Heart right ventricle (tissue), 16 donors: ENCODE measurements around the gene HORMAD2. TPM values are rescaled to one million over a fixed set of nuclear protein-coding genes. Genes with fewer than 3 reads are reported as not detected.

ENCODE experiments used
- ATAC-seq, 8 donors: fragments of 200-7000 bp; cut with Tn5 transposase; one replicate each; pipeline ENCODE4 v1.9.1; 2020; ENCODE audit warnings: mild to moderate bottlenecking in 8 of 8, moderate library complexity in 8 of 8, moderate number of reproducible peaks in 1 of 8
- DNase-seq, 2 donors: peaks; one replicate each; pipeline ENCODE4 v3.0.0-alpha.2; 2020
- H3K27ac ChIP-seq, 10 donors: fragments of 200-600 bp; sonication (generic) in 2 of 10; one replicate each; pipeline versions ENCODE4 v1.5.0 to v1.8.0; 2020 to 2022; ENCODE audit warnings: mild to moderate bottlenecking in 3 of 10
- H3K27me3 ChIP-seq, 7 donors: fragments of 200-600 bp; one replicate each; pipeline ENCODE4 v1.8.0; 2021 to 2022; ENCODE audit warnings: mild to moderate bottlenecking in 2 of 7
- H3K36me3 ChIP-seq, 9 donors: fragments of 200-600 bp; sonication (generic) in 1 of 9; one replicate each; pipeline versions ENCODE4 v1.5.0 to v1.8.0; 2020 to 2022; ENCODE audit warnings: mild to moderate bottlenecking in 2 of 9
- H3K4me1 ChIP-seq, 9 donors: fragments of 200-600 bp; sonication (generic) in 1 of 9; one replicate each; pipeline versions ENCODE4 v1.5.0 to v1.8.0; 2020 to 2022; ENCODE audit warnings: mild to moderate bottlenecking in 4 of 9
- H3K4me3 ChIP-seq, 10 donors: fragments of 200-600 bp; sonication (generic) in 2 of 10; one replicate each; pipeline versions ENCODE4 v1.5.0 to v1.8.0; 2020 to 2022; ENCODE audit warnings: mild to moderate bottlenecking in 7 of 10, moderate library complexity in 2 of 10
- H3K9me3 ChIP-seq, 11 donors: fragments of 200-600 bp in 10 of 11; sonication (generic) in 2 of 11; one replicate each; pipeline versions ENCODE4 v1.5.0 to v1.8.0; 2013 to 2022; ENCODE audit warnings: mild to moderate bottlenecking in 2 of 11, control low read depth in 1 of 11, moderate library complexity in 1 of 11
- CTCF ChIP-seq, 9 donors: fragments of 200-600 bp; sonication (generic) in 2 of 9; IDR thresholded peaks; one replicate each; pipeline versions ENCODE4 v1.5.0 to v1.8.0; 2021 to 2022; ENCODE audit warnings: antibody characterized with exemption in 9 of 9, mild to moderate bottlenecking in 5 of 9, moderate library complexity in 1 of 9
- WGBS, 2 donors: extraction: QIAGEN DNeasy Blood & Tissue Kit; methylation state at CpG; one replicate each; pipeline ENCODE4 v1.1.7; 2013; ENCODE audit warnings: inconsistent platforms in 1 of 2; 5-methylcytosine and 5-hydroxymethylcytosine counted together
- intact Hi-C, 10 donors: fragments of 100-400 bp; cut with DNase I; formaldehyde crosslinking; loops; one replicate each; pipeline versions ENCODE4 v1.11.1 to v1.14.2; 2022
- long read RNA-seq, 3 donors: library from polyadenylated mRNA; unstranded; transcript quantifications; one replicate each; pipeline ENCODE4 v2.0.0, GENCODE V29; 2020 to 2021
- polyA plus RNA-seq, 2 donors: library from polyadenylated mRNA; stranded (reverse); fragments of 200-250 nt; gene quantifications; one replicate each; pipeline ENCODE4 v1.2.3, GENCODE V29; 2013
- total RNA-seq, 10 donors: library from RNA; stranded (reverse); fragmentation: NEBNext Ultra II Directional in 3 of 10; extraction: Animal tissue kit (Norgen Biotek cat#: 25700) in 3 of 10; gene quantifications; one replicate each; pipeline versions ENCODE4 v1.2.1 to v1.2.4, GENCODE V29; 2021 to 2023
- donor health status: Arrhythmogenic right ventricular cardiomyopathy.
- donor health status: ischemic (EF 13 %, LVEDD 7.1; RV severe dilation, severe dysfunction).
- donor health status: healthy with polysubstance abuse.
- donor health status: DM: no; HTN: yes; CAD: no.
- donor health status: DM: no; HTN: no; CAD: no.
- donor health status: ischemic (EF 25% LVEDD 6.9; RV normal size, moderate dysfunction).
- donor health status: ischemic (EF 25% LVEDD 5.7; RV mildly dilated, moderate dysfunction).
- donor health status: healthy.
- donor health status: DM: yes; HTN: yes; CAD: no.
- donor health status: Ischemic cardiomyopathy.
- donor health status: ischemic (EF 35%, LVEDD 5.7; RV mildly dilated, moderate dysfunction).
- donor health status: nonischemic (EF 11% LVEDD 7.7; RV severe dilation, severe dysfunction).
- donor health status: DM: yes; HTN: yes; CAD: no.
- donor health status: PGD.
- donor health status: ischemic (EF 29% LVEDD 5.4; RV normal size, mild dysfunction).
- donor health status: nonischemic (EF 23%, LVEDD 6.1; RV moderate dilation, normal function).

The HORMAD2 gene
- total RNA-seq (not detected), polyA plus RNA-seq (not detected)
- long read RNA-seq, donor 1 = 0 reads
- long read RNA-seq, donor 2 = 0 reads
- long read RNA-seq, donor 3 = 0 reads

DNA sequence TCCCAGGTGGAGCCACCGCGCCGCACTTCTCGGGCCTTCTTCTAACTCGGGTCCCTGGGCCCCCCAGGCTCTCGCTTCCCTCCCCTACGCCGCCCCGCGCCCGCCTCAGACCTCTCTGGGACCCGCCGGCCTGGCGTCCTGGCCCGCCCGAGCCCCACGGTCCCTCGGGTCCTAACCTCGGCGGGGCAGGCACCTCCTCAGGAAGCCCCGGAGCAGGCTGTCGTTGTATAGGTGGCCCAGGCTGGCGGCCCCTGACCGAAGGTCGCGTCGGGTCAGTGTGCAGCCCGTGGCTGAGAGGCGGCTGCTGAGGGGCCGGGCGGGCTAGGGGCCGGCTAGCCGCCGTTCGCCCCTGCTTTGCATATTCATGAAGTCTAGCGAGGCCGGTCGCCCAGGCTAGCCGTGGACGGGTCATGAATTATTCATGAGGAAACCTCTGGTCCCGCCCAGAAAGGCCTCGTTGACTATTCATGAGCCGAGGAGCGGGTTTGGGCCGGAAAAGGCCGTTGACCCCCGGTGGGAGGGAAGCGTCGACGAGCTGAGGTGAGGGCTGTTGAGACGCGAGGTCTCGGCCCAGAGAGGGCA, at the start of gene HORMAD2:
TSS of gene HORMAD2 (plus strand) at position 513 of the 582 bp plus-strand sequence. CDS start 13,489 bp downstream, outside the sequence.
- no peak for TF ChIP-seq CTCF (IDR thresholded peaks at IDR 0.05)
- Histone ChIP-seq H3K4me1 (peaks cover 0 to 7% (median 4%) of the 10 kb centered on the region in 9 donors), H3K9me3 (peaks cover 0 to 6% (median 0%) of the 10 kb centered on the region in 11 donors), H3K27ac (no peak within 1 kb of the TSS), H3K27me3 (peaks cover 0 to 48% (median 37%) of the 10 kb centered on the region in 7 donors), H3K36me3 (no peaks in the 10 kb centered on the region), H3K4me3 (peak within 1 kb of the TSS in 7 of 10 donors; percentile 18 to 43 (median 33))
- ATAC-seq (peak in 1 of 8 donors; percentile 56), DNase-seq (peak in 1 of 2 donors; percentile 9)
- WGBS, 2 donors = 18 to 20% methylated on average over 53 of the region's 53 CpGs
- intact Hi-C loops = loop anchor here in 4 of 10 donors (10.0 kb wide), 3 partner anchors 385 to 685 kb away; no protein-coding TSS in a partner anchor

DNA sequence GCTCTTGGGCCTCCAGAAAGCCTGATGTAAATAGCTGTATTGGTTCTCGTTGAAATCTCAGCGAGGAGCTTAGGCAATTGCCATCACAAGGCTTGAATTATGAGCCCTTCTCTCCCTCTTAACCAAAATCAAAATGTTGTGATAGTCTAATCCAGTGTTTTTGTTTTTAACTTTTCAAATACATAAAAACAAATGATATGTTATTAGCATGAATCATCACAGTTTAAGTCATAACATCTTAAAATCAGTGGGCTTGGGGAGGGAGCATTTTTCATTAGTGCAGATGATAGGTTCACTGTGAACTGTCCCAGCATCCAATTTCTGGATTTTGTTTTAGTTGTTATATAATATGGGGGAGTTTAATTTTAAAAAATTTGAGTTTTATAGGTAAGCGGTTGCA, 48.9 kb upstream of the HORMAD2 start:
- Histone ChIP-seq H3K27me3 (no peaks in the 10 kb centered on the region), H3K4me3 (no peak overlapping the region), H3K4me1 (peaks cover 3 to 22% (median 14%) of the 10 kb centered on the region in 9 donors), H3K9me3 (no peaks in the 10 kb centered on the region), H3K36me3 (peaks cover 0 to 50% (median 6%) of the 10 kb centered on the region in 9 donors), H3K27ac (no peak overlapping the region)
- TF ChIP-seq CTCF (IDR thresholded peaks at IDR 0.05) = no peak
- WGBS, 2 donors = 96 to 97% methylated on average over 3 of the region's 3 CpGs
- intact Hi-C loops = no loop called here
- DNase-seq = no peak
- no peak for ATAC-seq

DNA sequence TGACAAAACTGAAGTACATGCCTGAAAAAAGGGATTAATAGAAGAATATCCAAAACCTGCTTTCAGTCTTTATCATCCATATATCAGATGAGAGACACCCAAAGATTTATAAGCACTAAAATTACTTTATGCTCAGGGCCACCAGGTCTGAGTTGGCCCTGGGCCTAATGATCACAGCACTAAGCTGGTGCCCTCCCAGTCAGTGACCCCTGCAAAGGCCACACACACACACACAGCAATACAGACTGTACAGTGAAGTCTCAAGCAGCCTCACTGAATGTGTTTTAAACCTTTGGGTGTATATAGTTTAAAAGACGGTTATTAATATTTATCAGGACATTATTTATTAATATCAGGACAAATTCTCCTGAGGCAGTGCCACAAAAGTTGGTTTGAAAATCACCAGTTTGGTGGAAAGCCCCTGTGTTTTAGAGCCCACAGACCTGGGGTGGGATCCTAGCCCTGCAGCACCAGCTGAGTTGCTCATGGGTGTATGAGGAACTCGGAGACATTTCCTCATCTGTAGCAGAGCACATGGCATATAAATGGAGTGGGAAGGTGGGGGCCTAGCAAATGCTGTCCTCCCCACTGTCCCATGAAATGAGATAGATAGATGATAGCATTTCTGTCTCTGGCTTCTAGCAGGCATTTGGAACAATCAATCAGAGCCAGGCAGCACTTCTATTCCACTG, 48.4 kb upstream of the HORMAD2 start:
- Histone ChIP-seq H3K4me3 (no peak overlapping the region), H3K4me1 (peaks cover 3 to 20% (median 14%) of the 10 kb centered on the region in 9 donors), H3K9me3 (no peaks in the 10 kb centered on the region), H3K36me3 (peaks cover 0 to 44% (median 4%) of the 10 kb centered on the region in 9 donors), H3K27ac (no peak overlapping the region), H3K27me3 (no peaks in the 10 kb centered on the region)
- WGBS, 2 donors = 89 to 92% methylated on average over 2 of the region's 2 CpGs
- TF ChIP-seq CTCF (IDR thresholded peaks at IDR 0.05) = no peak
- DNase-seq (no peak), ATAC-seq (no peak)
- intact Hi-C loops = no loop called here

- intact Hi-C loops = no loop called here
- 82 to 85% methylated on average over 4 of the region's 4 CpGs for WGBS, 2 donors
- peaks cover 0 to 32% (median 4%) of the 10 kb centered on the region in 9 donors for H3K36me3 ChIP-seq
- H3K9me3 ChIP-seq = no peaks in the 10 kb centered on the region
- no peak for TF ChIP-seq CTCF (IDR thresholded peaks at IDR 0.05)
- ATAC-seq (peak in 1 of 8 donors; percentile 20), DNase-seq (no peak)
- no peaks in the 10 kb centered on the region for H3K27me3 ChIP-seq
- H3K27ac ChIP-seq = no peak overlapping the region
- no peak overlapping the region for H3K4me3 ChIP-seq
- peaks cover 0 to 14% (median 4%) of the 10 kb centered on the region in 9 donors for H3K4me1 ChIP-seq
Observed at GRCh38 chr22:30033137-30033536, 47.1 kb upstream of the HORMAD2 start.
